Measurements from ENCODE around the gene KRTAP10-12.

- no peak for TF ChIP-seq NFIC (IDR thresholded peaks at IDR 0.05)
- no peak for TF ChIP-seq CREB1 (IDR thresholded peaks at IDR 0.05; ENCODE audit: low read depth)
- TF ChIP-seq EP300 (IDR thresholded peaks at IDR 0.05; ENCODE audit: borderline replicate concordance) = no peak
Observed at GRCh38 chr21:44650973-44651675, 45.8 kb upstream of the KRTAP10-12 start.

All from Ishikawa (cell line).